Measurements from ENCODE around the gene SNX32.

The SNX32 gene

GRCh38 chr11:65833297-65834030 is at the start of gene SNX32:
TSS of gene SNX32 (plus strand) at chr11:65833963. CDS start at chr11:65834066, 103 bp downstream.
- no peak for TF ChIP-seq CTCF (IDR thresholded peaks at IDR 0.05; ENCODE audit: low read depth, low read length)
- TF ChIP-seq EZH2phosphoT487 (IDR thresholded peaks at IDR 0.05; ENCODE audit: low read depth), result no peak
- Histone ChIP-seq H3K4me2 (ENCODE audit: low read length) (no peak within 1 kb of the TSS), H3K4me3 (ENCODE audit: low read length) (no peak within 1 kb of the TSS), H3K9ac (ENCODE audit: low read length) (no peak within 1 kb of the TSS), H2AFZ (ENCODE audit: low read depth, low read length) (no peak within 1 kb of the TSS), H3K27ac (ENCODE audit: low read length) (no peak within 1 kb of the TSS), H3K9me3 (ENCODE audit: insufficient read depth, low read length) (no peaks in the 10 kb centered on the region), H3K4me1 (ENCODE audit: low read length) (no peaks in the 10 kb centered on the region), H3K79me2 (ENCODE audit: low read length) (no peaks in the 10 kb centered on the region), H3K36me3 (replicated peaks; ENCODE audit: low read depth, low read length) (no peaks in the 10 kb centered on the region), H3K27me3 (ENCODE audit: low read depth, low read length) (peaks cover 18% of the 10 kb centered on the region), H4K20me1 (ENCODE audit: insufficient read depth, low read length) (no peaks in the 10 kb centered on the region)

GRCh38 chr11:65785319-65786007 is 48.3 kb upstream of the SNX32 start:
- no peak for TF ChIP-seq CTCF (IDR thresholded peaks at IDR 0.05; ENCODE audit: low read depth, low read length)
- Histone ChIP-seq H3K27me3 (ENCODE audit: low read depth, low read length) (no peaks in the 10 kb centered on the region), H3K27ac (ENCODE audit: low read length) (no peak overlapping the region), H2AFZ (ENCODE audit: low read depth, low read length) (no peak overlapping the region), H3K4me1 (ENCODE audit: low read length) (peaks cover 19% of the 10 kb centered on the region), H3K4me2 (ENCODE audit: low read length) (no peak overlapping the region), H3K9me3 (ENCODE audit: insufficient read depth, low read length) (no peaks in the 10 kb centered on the region), H4K20me1 (ENCODE audit: insufficient read depth, low read length) (no peaks in the 10 kb centered on the region), H3K36me3 (replicated peaks; ENCODE audit: low read depth, low read length) (no peaks in the 10 kb centered on the region), H3K4me3 (ENCODE audit: low read length) (no peak overlapping the region), H3K79me2 (ENCODE audit: low read length) (peaks cover 1% of the 10 kb centered on the region; the same call in 1 of the 2 replicates), H3K9ac (ENCODE audit: low read length) (no peak overlapping the region)

- no peaks in the 10 kb centered on the region for H3K36me3 ChIP-seq (replicated peaks; ENCODE audit: low read depth, low read length)
- no peaks in the 10 kb centered on the region for H3K79me2 ChIP-seq (ENCODE audit: low read length)
- H3K4me2 ChIP-seq (ENCODE audit: low read length), result no peak overlapping the region
- H3K4me3 ChIP-seq (ENCODE audit: low read length), result no peak overlapping the region
- no peak overlapping the region for H3K27ac ChIP-seq (ENCODE audit: low read length)
- H3K27me3 ChIP-seq (ENCODE audit: low read depth, low read length), result no peaks in the 10 kb centered on the region
- no peak for TF ChIP-seq CTCF (IDR thresholded peaks at IDR 0.05; ENCODE audit: low read depth, low read length)
- no peak for TF ChIP-seq EZH2phosphoT487 (IDR thresholded peaks at IDR 0.05; ENCODE audit: low read depth)
- H3K4me1 ChIP-seq (ENCODE audit: low read length), result peaks cover 21% of the 10 kb centered on the region
- H4K20me1 ChIP-seq (ENCODE audit: insufficient read depth, low read length), result no peaks in the 10 kb centered on the region
- H2AFZ ChIP-seq (ENCODE audit: low read depth, low read length), result no peak overlapping the region
- H3K9me3 ChIP-seq (ENCODE audit: insufficient read depth, low read length), result no peaks in the 10 kb centered on the region
- no peak overlapping the region for H3K9ac ChIP-seq (ENCODE audit: low read length)
These were observed 47.6 kb upstream of the SNX32 start for GRCh38 chr11:65786008-65786785.

Data from OCI-LY3 (cell line).